GM19239 (cell line): ENCODE data around the gene COLQ.
"Not testable (repeated sequence)": the region's sequence is repeated elsewhere in the genome, so short reads cannot be mapped to it uniquely, and the experiment has no call there.

ENCODE experiments used
- DNase-seq: peaks from one replicate; pipeline ENCODE4 v3.0.0; 2011; ENCODE audit warnings: low spot score; ENCODE audit not compliant: insufficient read length
- FAIRE-seq: peaks from 2 replicates; lab custom pipeline; 2011; peaks lifted over from hg19 to GRCh38; lab: Jason Lieb, UNC

The COLQ gene

GRCh38 chr3:15462451-15462850 lies 59.1 kb downstream of the COLQ start:
- FAIRE-seq = no peak

GRCh38 chr3:15460891-15461531 lies 60.5 kb downstream of the COLQ start:
- FAIRE-seq = no peak
- no peak for DNase-seq

More at GRCh38 chr3:15462451-15462850, 59.1 kb downstream of the COLQ start:
- DNase-seq = no peak

DNA sequence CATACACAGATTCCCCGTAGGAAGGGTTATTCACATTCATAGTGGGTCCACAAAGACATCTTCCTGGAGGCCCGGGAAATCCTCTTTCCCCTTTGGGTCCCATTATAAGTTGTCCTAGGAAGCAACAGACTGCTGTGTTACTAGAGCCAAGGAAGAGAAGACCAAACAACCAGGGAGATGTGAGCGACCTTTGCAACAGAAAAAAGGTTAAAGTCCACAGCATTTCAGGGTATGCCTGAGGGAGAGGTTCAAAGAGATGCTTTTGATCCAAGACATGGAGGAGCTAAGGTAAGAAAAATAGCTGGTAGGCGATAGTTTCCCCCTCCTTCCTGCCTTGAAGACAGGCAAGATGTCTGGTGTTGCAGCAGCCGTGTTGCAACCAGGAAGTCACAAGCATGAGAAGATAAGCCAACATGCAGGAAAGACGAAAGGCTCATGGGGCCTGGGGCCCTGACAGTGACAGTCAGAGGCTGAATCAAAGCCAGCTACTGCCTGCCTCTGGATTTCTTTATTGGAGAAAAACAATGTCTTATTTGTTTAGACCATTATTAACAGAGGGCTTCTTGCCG lies 63.2 kb downstream of the COLQ start:
- no peak for FAIRE-seq

GRCh38 chr3:15456915-15457314 lies 64.6 kb downstream of the COLQ start:
- FAIRE-seq = not testable (repeated sequence)

More for the DNA sequence above, 63.2 kb downstream of the COLQ start:
- DNase-seq = no peak

GRCh38 chr3:15456321-15456720 lies 65.2 kb downstream of the COLQ start:
- FAIRE-seq = no peak
- no peak for DNase-seq

More at GRCh38 chr3:15456915-15457314, 64.6 kb downstream of the COLQ start:
- DNase-seq = not testable (repeated sequence)

- DNase-seq = no peak
- FAIRE-seq = no peak
These were observed 65.8 kb downstream of the COLQ start for GRCh38 chr3:15455756-15456155.

- FAIRE-seq (no peak), DNase-seq (no peak)
These were observed 66.5 kb downstream of the COLQ start for GRCh38 chr3:15454965-15455364.

GRCh38 chr3:15453991-15454625 lies 67.4 kb downstream of the COLQ start:
- FAIRE-seq (no peak), DNase-seq (no peak)

- no peak for FAIRE-seq
These were observed 68.0 kb downstream of the COLQ start for GRCh38 chr3:15453501-15453900.

GRCh38 chr3:15452961-15453360 lies 68.5 kb downstream of the COLQ start:
- no peak for DNase-seq
- FAIRE-seq = no peak

More at GRCh38 chr3:15453501-15453900, 68.0 kb downstream of the COLQ start:
- no peak for DNase-seq

- DNase-seq (no peak), FAIRE-seq (no peak)
These were observed 69.3 kb downstream of the COLQ start for GRCh38 chr3:15452156-15452555.

DNA sequence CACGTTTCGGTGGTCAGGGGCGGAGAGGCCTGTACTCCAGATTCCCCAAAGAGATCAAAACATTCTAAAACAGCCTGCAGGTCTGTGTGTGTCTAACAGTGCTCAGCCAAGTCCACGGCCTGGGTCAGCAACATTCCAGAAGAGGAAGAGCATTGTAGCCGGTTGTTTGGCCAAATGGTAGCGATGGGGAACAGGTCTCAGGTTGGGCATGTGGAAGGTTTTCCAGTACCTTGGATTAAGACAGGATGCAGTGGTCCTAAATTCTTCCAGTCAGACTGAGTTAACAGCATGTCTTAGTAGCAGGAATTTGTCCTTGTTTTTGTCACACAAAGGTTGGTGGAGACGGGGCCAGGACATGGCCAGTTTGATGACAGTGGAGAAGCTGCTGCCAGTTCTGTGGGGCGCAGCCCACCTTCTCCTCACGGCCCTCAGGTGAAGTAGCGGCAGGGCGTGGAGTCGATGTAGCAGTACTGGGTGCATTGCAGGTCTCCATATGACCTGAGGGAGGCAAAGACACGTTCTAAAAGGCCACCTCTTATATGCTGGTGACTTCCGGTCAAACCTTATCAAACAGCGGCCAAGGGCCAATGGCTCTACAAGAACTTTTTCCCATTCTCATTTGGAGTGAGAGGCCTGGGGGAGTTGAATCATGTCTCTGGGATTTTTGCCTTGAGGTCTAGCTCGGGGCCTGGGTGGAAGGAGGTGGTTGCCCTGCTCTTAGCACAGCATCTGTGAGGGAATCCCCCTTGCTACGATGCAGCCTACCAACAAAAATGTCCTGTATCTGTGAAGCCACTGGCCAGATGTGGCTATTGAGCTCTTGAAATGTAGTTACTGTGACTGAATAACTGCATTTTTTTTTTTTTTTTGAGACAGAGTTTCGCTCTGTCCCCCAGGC lies 70.0 kb downstream of the COLQ start:
- FAIRE-seq (no peak), DNase-seq (no peak)

GRCh38 chr3:15450438-15451215 lies 70.9 kb downstream of the COLQ start:
- no peak for DNase-seq
- FAIRE-seq = no peak

- FAIRE-seq (no peak), DNase-seq (no peak)
These were observed 71.8 kb downstream of the COLQ start for GRCh38 chr3:15449489-15450224.

DNA sequence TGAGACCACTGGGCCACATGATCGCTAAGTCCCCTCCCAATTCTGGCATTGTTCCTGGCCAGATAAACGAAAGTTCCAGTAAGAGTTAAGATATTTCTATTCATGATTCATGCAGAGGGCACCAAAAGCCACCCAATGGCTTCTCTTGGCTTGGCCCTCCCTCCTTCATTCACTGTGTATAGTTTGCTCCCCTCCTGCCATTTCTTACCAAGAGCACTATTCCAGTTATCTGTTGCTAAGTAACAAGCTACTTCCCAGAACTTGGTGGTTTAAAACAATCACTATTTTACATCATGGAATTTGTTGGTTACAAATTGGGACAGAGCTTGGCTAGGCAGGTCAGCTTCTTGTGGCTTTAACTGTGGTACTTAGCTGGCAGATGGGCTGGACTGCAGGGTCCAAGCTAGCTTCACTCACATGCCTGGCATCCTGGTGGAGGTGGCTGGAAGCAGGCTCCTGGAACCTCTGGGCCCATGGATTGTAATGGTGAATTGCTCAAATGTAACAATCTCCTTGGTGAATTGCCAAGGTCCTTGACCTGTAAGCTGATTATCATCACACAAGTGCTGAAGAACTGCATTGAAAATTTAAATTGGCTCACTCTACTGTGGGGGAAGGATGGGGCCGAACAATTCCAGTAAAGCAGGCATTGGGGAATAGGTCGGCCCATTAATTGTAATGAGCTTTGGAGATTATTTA lies 77.5 kb downstream of the COLQ start:
- FAIRE-seq (no peak), DNase-seq (no peak)

GRCh38 chr3:15440891-15441290 lies 80.6 kb downstream of the COLQ start:
- no peak for DNase-seq
- FAIRE-seq = no peak

- DNase-seq (no peak), FAIRE-seq (no peak)
These were observed 82.0 kb downstream of the COLQ start for GRCh38 chr3:15439476-15439875.

GRCh38 chr3:15438983-15439382 lies 82.5 kb downstream of the COLQ start:
- DNase-seq (no peak), FAIRE-seq (no peak)

DNA sequence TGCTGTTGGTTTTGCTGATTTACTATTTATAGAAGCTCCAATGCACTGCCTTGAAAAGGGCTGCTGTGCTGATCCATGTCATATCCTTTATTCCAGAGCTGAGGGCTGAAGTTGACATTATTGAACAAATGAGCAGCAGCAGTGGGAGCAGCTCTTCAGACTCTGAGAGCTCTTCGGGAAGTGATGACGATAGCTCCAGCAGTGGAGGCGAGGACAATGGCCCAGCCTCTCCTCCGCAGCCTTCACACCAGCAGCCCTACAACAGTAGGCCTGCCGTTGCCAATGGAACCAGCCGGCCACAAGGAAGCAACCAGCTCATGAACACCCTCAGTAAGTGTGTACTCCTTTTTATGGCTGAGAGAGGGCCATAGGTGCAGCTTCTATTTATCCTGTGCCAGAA lies 85.3 kb downstream of the COLQ start:
- DNase-seq = no peak
- FAIRE-seq = no peak
